ENCODE results near the gene APOL2. TPM values are rescaled to one million over a fixed set of nuclear protein-coding genes. Genes with fewer than 3 reads are reported as not detected.
"Not testable (repeated sequence)": the region's sequence is repeated elsewhere in the genome, so short reads cannot be mapped to it uniquely, and the experiment has no call there.

The APOL2 gene
- total RNA-seq, 1 donor from 2014 or later = 19.3 TPM

DNA sequence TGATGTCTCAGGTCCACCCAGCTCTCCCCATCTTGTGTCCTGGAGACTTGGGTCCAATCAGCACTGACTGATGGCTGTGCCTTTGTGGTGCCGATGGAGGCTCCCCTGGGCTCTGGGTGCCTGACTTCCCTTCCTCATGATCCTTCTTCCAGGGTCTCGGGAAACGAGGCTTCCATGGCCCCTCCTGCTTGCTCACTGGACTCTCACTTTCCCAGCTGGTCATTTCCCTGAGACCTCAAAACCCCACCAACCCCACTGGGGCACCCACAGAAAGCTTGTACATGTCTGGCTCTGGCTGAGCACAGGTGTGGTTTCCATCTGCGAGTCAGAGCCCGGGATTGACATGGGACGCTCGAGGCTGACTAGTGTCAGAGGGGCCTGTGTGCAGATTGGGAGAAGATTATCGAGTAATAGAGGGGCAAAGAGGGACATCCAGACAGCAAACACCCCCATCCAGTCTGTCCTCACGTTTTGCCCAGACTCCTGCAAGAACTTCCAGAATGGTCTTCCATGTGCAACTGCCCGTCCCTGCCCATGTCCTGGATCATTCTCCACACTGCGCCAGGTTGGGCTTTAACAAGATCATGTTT lies 28.7 kb upstream of the APOL2 start:
- Mint-ChIP-seq H3K27me3 (no peaks in the 10 kb centered on the region), H3K4me1 (ENCODE audit: low read depth) (no peaks in the 10 kb centered on the region), H3K9me3 (ENCODE audit: low read depth) (no peaks in the 10 kb centered on the region), H3K27ac (no peak overlapping the region), H3K36me3 (ENCODE audit: insufficient read depth) (no peaks in the 10 kb centered on the region), H3K4me3 (ENCODE audit: low read depth) (no peak overlapping the region)
- TF ChIP-seq, protein P1, sequence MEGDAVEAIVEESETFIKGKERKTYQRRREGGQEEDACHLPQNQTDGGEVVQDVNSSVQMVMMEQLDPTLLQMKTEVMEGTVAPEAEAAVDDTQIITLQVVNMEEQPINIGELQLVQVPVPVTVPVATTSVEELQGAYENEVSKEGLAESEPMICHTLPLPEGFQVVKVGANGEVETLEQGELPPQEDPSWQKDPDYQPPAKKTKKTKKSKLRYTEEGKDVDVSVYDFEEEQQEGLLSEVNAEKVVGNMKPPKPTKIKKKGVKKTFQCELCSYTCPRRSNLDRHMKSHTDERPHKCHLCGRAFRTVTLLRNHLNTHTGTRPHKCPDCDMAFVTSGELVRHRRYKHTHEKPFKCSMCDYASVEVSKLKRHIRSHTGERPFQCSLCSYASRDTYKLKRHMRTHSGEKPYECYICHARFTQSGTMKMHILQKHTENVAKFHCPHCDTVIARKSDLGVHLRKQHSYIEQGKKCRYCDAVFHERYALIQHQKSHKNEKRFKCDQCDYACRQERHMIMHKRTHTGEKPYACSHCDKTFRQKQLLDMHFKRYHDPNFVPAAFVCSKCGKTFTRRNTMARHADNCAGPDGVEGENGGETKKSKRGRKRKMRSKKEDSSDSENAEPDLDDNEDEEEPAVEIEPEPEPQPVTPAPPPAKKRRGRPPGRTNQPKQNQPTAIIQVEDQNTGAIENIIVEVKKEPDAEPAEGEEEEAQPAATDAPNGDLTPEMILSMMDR (IDR thresholded peaks at IDR 0.05; ENCODE audit: unreplicated experiment) = no peak
- no peak for DNase-seq (ENCODE audit: low spot score, unreplicated experiment)

DNA sequence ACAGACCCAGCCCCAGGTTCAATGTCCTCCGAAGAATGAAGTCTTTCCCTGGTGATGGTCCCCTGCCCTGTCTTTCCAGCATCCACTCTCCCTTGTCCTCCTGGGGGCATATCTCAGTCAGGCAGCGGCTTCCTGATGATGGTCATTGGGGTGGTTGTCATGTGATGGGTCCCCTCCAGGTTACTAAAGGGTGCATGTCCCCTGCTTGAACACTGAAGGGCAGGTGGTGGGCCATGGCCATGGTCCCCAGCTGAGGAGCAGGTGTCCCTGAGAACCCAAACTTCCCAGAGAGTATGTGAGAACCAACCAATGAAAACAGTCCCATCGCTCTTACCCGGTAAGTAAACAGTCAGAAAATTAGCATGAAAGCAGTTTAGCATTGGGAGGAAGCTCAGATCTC lies 27.7 kb upstream of the APOL2 start:
- no peaks in the 10 kb centered on the region for H3K4me1 Mint-ChIP-seq (ENCODE audit: low read depth)
- no peaks in the 10 kb centered on the region for H3K9me3 Mint-ChIP-seq (ENCODE audit: low read depth)
- no peak overlapping the region for H3K4me3 Mint-ChIP-seq (ENCODE audit: low read depth)
- TF ChIP-seq, protein P1 (IDR thresholded peaks at IDR 0.05; ENCODE audit: unreplicated experiment) = no peak
- no peak for DNase-seq (ENCODE audit: low spot score, unreplicated experiment)
- no peaks in the 10 kb centered on the region for H3K27me3 Mint-ChIP-seq
- no peak overlapping the region for H3K27ac Mint-ChIP-seq
- H3K36me3 Mint-ChIP-seq (ENCODE audit: insufficient read depth) = no peaks in the 10 kb centered on the region

DNA sequence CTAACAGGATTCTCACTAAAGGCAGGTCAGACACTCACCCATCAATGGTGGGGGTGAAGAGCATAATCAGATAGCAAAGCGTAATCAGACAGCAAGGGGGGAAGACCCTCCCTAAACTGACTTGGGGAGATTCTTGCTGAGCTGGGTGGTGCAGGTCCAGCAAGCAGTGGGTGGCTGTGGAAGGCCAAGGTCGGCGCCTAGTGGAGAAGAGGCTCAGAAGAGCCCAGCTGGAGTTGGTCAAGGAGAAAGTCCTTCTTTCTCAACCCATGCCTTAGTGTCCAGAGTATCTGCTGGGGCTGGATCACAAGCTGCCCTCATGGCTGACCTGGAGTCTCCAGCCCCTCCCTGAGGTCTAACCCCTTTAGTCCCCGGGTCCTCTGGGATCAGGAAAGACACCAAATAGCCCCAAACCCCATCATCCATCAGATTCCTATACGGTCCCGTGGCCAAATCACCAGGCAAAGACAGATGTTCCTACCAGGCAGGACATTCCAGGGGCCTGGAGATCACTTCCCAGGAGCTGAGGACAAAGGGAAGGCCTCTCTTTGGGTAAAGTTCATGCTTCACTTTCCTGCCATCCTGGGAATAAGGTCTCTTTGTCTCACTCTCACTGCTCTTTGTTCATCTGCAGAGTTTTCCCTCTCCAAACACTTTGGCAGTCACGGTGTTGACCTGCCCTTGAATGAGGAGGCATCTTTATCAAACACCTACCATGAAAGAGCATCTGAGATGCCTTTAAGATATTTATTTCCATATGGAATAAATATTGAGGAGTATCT lies 24.7 kb upstream of the APOL2 start:
- H3K9me3 Mint-ChIP-seq (ENCODE audit: low read depth); H3K4me3 Mint-ChIP-seq (ENCODE audit: low read depth); H3K36me3 Mint-ChIP-seq (ENCODE audit: insufficient read depth); H3K4me1 Mint-ChIP-seq (ENCODE audit: low read depth); H3K27ac Mint-ChIP-seq; H3K27me3 Mint-ChIP-seq; DNase-seq (ENCODE audit: low spot score, unreplicated experiment): not testable (repeated sequence)

DNA sequence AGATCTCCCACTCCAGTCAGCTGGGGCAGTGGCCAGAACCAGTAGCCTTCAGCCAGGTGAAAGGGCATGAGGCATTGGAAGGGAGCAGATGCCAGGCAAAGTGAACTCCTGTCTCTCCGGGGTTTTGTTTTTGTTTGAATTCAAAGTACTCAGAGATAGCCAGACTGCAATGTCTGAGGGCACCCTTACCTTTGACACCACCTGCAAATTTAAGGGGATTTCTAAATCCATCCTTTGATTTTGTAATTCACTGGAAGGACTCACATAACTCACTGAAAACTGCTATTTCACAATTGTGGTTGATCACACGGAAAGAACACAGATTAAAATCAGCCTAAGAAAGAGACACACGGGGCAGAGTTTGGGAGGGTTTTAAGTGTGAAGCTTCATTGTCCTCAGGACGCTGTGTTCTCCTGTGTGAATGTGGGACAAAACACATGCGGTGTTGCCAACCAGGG lies 23.9 kb upstream of the APOL2 start:
- not testable (repeated sequence) for H3K9me3 Mint-ChIP-seq (ENCODE audit: low read depth); DNase-seq (ENCODE audit: low spot score, unreplicated experiment); H3K36me3 Mint-ChIP-seq (ENCODE audit: insufficient read depth); H3K27me3 Mint-ChIP-seq; H3K4me3 Mint-ChIP-seq (ENCODE audit: low read depth); H3K27ac Mint-ChIP-seq
- H3K4me1 Mint-ChIP-seq (ENCODE audit: low read depth) = peaks cover 14% of the 10 kb centered on the region

DNA sequence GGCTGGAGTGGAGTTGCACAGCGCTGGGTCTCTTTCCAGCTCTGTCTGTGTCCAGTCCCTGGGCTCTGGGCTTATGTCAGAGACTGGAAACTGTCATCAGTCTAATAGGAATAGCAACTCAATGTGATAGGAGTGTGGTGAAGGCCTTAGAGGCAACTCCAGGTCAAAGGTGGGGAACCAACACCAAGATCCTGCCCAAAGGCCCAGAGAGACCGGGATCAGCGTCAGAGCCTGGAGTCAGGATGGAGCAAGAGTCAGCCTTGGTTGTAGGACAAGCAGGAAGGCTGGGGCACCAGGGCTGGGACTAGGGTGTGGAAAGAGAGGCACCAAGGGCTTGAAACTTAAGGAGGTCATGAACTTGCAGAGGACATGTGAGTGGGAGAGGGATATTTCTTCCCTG lies 23.0 kb upstream of the APOL2 start:
- not testable (repeated sequence) for H3K9me3 Mint-ChIP-seq (ENCODE audit: low read depth); H3K27ac Mint-ChIP-seq; H3K36me3 Mint-ChIP-seq (ENCODE audit: insufficient read depth); H3K4me3 Mint-ChIP-seq (ENCODE audit: low read depth); H3K27me3 Mint-ChIP-seq; DNase-seq (ENCODE audit: low spot score, unreplicated experiment)
- H3K4me1 Mint-ChIP-seq (ENCODE audit: low read depth) = peaks cover 14% of the 10 kb centered on the region

DNA sequence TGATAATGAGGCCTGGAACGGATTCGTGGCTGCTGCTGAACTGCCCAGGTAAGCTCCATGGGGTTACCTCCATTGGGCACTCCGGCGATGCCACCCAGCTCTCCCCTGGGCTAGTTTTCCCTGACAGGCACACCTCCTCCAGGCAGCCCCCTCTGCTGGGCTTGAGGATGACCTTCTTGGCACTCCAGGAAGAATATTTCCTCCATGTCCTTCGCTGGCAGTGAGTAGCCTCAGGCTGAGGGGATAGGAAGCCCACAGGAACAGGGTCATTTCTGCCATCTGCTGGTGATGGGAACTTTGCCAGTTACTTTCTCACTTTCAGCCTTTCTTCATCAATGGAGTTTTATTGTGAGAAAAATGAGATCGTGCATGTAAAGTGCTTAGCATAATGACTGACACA lies 22.3 kb upstream of the APOL2 start:
- H3K27ac Mint-ChIP-seq; H3K36me3 Mint-ChIP-seq (ENCODE audit: insufficient read depth); H3K27me3 Mint-ChIP-seq; H3K4me3 Mint-ChIP-seq (ENCODE audit: low read depth); H3K9me3 Mint-ChIP-seq (ENCODE audit: low read depth); DNase-seq (ENCODE audit: low spot score, unreplicated experiment): not testable (repeated sequence)
- peaks cover 14% of the 10 kb centered on the region for H3K4me1 Mint-ChIP-seq (ENCODE audit: low read depth)

DNA sequence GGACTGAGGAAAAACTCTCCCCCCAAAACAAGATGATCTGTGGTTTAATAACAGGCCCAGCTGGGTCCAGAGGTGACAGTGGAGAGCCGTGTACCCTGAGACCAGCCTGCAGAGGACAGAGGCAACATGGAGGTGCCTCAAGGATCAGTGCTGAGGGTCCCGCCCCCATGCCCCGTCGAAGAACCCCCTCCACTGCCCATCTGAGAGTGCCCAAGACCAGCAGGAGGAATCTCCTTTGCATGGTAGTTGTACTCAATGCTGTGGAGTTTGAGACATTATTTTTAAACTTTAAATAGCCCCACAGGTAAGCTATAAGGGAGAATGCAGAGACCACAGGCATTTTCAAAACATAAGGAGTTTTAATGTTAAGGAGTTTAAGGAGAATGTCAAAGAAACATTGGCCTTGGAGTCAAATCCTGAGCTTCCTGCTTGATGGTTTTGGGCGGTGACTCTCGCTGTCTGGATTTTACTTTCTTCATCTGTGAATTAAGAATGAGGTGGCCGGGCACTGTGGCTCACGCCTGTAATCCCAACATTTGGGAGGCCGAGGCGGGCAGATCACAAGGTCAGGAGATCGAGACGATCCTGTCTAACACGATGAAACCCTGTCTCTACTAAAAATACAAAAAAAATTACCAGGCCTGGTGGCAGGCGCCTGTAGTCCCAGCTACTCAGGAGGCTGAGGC lies 20.4 kb upstream of the APOL2 start:
- Mint-ChIP-seq H3K9me3 (ENCODE audit: low read depth) (no peaks in the 10 kb centered on the region), H3K27ac (peak overlapping the region; percentile 85), H3K4me3 (ENCODE audit: low read depth) (peak overlapping the region; percentile 31), H3K4me1 (ENCODE audit: low read depth) (peaks cover 14% of the 10 kb centered on the region), H3K27me3 (no peaks in the 10 kb centered on the region), H3K36me3 (ENCODE audit: insufficient read depth) (no peaks in the 10 kb centered on the region)
- TF ChIP-seq, protein P1 (IDR thresholded peaks at IDR 0.05; ENCODE audit: unreplicated experiment) = no peak
- no peak for DNase-seq (ENCODE audit: low spot score, unreplicated experiment)

All from progenitor cell of endocrine pancreas (in vitro differentiated cells).